ENCODE measurements around the gene SPIRE2.

SPIRE2 gene

DNA sequence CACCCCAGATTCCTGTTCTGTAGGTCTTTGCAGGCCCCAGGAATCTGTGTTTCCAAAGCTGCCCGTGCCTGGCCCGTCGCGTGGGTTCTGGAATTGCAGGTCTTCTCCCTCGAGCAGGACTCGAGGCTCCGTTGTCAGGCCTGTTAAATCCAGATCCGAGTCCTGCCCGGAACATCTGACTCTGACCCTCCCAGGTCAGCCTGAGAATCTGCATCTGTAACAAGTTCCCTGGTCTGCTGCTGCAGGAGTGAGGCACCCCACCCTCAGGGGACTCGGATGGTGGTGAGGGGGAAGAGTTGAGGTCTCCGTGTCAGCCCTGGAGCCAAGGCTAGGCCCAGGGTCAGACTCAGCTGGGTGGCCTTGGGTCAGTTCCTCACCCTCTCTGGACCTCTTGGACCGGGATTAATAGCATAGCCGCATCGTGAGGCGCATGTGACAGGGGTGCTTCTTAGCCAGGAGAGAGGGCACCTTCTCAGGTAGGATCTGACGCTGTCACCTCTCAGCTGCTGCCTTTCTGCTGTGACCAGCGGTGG, 8.8 kb downstream of the SPIRE2 start:
- H3K4me2 ChIP-seq (ENCODE audit: insufficient read depth, low read length) = peak overlapping the region; percentile 61
- H3K9me3 ChIP-seq (ENCODE audit: insufficient read depth, low read length, severe bottlenecking) = no peaks in the 10 kb centered on the region
- ATAC-seq (ENCODE audit: insufficient read depth, low read depth) (no peak), DNase-seq (no peak)
- no peaks in the 10 kb centered on the region for H3K27me3 ChIP-seq (ENCODE audit: insufficient read depth, low read length, poor library complexity)
- peaks cover 18% of the 10 kb centered on the region for H3K4me1 ChIP-seq (ENCODE audit: insufficient read depth, low read length)
- H2AFZ ChIP-seq (ENCODE audit: low read depth, low read length) = peak overlapping the region; percentile 52; the same call in 1 of the 2 replicates
- H3K79me2 ChIP-seq (ENCODE audit: insufficient read depth, low read length) = no peaks in the 10 kb centered on the region
- TF ChIP-seq, protein P1, sequence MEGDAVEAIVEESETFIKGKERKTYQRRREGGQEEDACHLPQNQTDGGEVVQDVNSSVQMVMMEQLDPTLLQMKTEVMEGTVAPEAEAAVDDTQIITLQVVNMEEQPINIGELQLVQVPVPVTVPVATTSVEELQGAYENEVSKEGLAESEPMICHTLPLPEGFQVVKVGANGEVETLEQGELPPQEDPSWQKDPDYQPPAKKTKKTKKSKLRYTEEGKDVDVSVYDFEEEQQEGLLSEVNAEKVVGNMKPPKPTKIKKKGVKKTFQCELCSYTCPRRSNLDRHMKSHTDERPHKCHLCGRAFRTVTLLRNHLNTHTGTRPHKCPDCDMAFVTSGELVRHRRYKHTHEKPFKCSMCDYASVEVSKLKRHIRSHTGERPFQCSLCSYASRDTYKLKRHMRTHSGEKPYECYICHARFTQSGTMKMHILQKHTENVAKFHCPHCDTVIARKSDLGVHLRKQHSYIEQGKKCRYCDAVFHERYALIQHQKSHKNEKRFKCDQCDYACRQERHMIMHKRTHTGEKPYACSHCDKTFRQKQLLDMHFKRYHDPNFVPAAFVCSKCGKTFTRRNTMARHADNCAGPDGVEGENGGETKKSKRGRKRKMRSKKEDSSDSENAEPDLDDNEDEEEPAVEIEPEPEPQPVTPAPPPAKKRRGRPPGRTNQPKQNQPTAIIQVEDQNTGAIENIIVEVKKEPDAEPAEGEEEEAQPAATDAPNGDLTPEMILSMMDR (IDR thresholded peaks at IDR 0.05; ENCODE audit: borderline replicate concordance, extremely low read depth, low read length, poor library complexity, severe bottlenecking) = no peak
- no peak for TF ChIP-seq EZH2 (IDR thresholded peaks at IDR 0.05; ENCODE audit: borderline replicate concordance, low read depth, low read length, severe bottlenecking)
- peak overlapping the region; percentile 25; the same call in 1 of the 2 replicates for H3K9ac ChIP-seq (ENCODE audit: low read depth, low read length)
- H3K27ac ChIP-seq (ENCODE audit: low read length) = no peak overlapping the region
- H3K36me3 ChIP-seq (ENCODE audit: insufficient read depth, low read length) = no peaks in the 10 kb centered on the region
- peaks cover 4% of the 10 kb centered on the region; the same call in 1 of the 2 replicates for H4K20me1 ChIP-seq (ENCODE audit: insufficient read depth, low read length)
- peak overlapping the region in 1 of 2 experiments; percentile 43; a peak in 1 of 4 replicates for H3K4me3 ChIP-seq (ENCODE audit: low read depth in 1 of 2, low read length in 2 of 2)

DNA sequence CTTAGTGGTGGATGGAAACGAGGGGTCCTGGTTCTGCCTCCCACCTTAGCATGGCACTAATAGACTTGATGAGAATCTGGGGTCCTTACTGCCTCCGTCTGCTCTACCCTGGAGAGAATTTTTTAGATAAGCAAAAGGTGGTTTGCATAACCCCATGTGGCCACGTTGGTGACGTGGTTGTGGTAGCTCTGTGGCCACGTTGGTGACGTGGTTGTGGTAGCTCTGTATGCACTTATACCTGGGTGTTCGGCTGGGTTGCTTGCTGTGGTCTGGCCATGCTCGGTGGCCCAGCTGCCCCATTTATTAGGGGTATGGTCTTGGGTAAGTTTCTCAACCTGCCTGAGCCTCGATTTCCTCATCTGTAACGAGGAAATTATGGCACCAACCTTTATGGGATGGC, 13.0 kb downstream of the SPIRE2 start:
- Histone ChIP-seq H3K36me3 (ENCODE audit: insufficient read depth, low read length) (no peaks in the 10 kb centered on the region), H3K9ac (ENCODE audit: low read depth, low read length) (no peak overlapping the region), H3K4me2 (ENCODE audit: insufficient read depth, low read length) (no peak overlapping the region), H3K4me1 (ENCODE audit: insufficient read depth, low read length) (peaks cover 18% of the 10 kb centered on the region), H3K27ac (ENCODE audit: low read length) (no peak overlapping the region), H3K9me3 (ENCODE audit: insufficient read depth, low read length, severe bottlenecking) (no peaks in the 10 kb centered on the region), H4K20me1 (ENCODE audit: insufficient read depth, low read length) (peaks cover 4% of the 10 kb centered on the region), H2AFZ (ENCODE audit: low read depth, low read length) (no peak overlapping the region), H3K4me3 (ENCODE audit: low read depth in 1 of 2, low read length in 2 of 2) (no peak overlapping the region), H3K27me3 (ENCODE audit: insufficient read depth, low read length, poor library complexity) (no peaks in the 10 kb centered on the region), H3K79me2 (ENCODE audit: insufficient read depth, low read length) (no peaks in the 10 kb centered on the region)
- TF ChIP-seq, protein P1 (IDR thresholded peaks at IDR 0.05; ENCODE audit: borderline replicate concordance, extremely low read depth, low read length, poor library complexity, severe bottlenecking) = no peak
- TF ChIP-seq EZH2 (IDR thresholded peaks at IDR 0.05; ENCODE audit: borderline replicate concordance, low read depth, low read length, severe bottlenecking) = no peak
- ATAC-seq (ENCODE audit: insufficient read depth, low read depth) (no peak), DNase-seq (peak; percentile 32)

DNA sequence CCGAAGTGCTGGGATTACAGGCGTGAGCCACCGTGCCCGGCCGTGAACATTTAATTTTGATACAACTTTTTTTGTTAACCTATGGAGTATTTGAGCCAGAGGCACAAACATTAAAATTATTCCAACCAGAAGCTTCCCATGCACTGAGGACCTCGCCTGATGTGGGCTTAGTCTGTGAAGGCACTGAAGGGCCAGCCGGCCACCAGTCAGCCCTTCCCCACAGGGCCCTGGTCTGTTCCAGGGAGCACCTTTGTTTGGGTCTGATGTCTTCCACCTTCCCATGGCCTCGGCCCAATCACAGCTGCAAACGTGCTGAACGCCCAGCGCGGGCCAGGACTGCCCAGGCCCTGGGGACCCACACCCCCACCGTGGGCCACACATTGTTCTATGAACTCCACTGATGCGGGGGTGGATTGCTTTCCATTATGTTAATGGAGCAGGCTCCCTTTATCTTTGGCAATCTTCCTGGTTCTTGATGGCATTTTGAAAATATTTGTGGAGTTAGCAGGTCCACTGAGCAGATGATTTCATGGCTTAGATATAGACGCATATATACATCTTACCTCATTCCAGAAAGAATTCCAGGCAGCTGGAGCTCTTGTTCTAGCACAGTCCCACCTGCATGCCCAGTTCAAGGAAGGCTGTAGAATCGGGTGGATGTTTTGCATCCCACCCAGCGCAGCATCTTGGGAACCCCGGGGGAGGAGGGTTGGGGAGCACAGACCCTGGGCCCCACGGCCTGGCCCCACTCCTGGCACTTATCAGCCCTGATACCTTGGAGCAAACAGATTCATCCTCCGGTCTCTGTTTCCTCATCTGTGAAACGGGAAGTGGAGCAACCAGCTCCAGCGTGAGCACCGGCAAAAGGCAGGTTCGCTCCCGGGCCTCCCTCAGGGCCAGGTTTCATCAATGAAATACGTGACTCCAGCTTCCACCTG, 14.5 kb downstream of the SPIRE2 start:
- Histone ChIP-seq H4K20me1 (ENCODE audit: insufficient read depth, low read length) (peaks cover 4% of the 10 kb centered on the region), H3K9me3 (ENCODE audit: insufficient read depth, low read length, severe bottlenecking) (no peaks in the 10 kb centered on the region), H3K36me3 (ENCODE audit: insufficient read depth, low read length) (no peaks in the 10 kb centered on the region), H3K79me2 (ENCODE audit: insufficient read depth, low read length) (no peaks in the 10 kb centered on the region), H3K27me3 (ENCODE audit: insufficient read depth, low read length, poor library complexity) (no peaks in the 10 kb centered on the region), H3K9ac (ENCODE audit: low read depth, low read length) (no peak overlapping the region), H2AFZ (ENCODE audit: low read depth, low read length) (no peak overlapping the region), H3K27ac (ENCODE audit: low read length) (no peak overlapping the region), H3K4me1 (ENCODE audit: insufficient read depth, low read length) (peaks cover 10% of the 10 kb centered on the region), H3K4me2 (ENCODE audit: insufficient read depth, low read length) (no peak overlapping the region), H3K4me3 (ENCODE audit: low read depth in 1 of 2, low read length in 2 of 2) (no peak overlapping the region)
- ATAC-seq (ENCODE audit: insufficient read depth, low read depth) = no peak
- TF ChIP-seq EZH2 (IDR thresholded peaks at IDR 0.05; ENCODE audit: borderline replicate concordance, low read depth, low read length, severe bottlenecking) = no peak
- TF ChIP-seq, protein P1 (IDR thresholded peaks at IDR 0.05; ENCODE audit: borderline replicate concordance, extremely low read depth, low read length, poor library complexity, severe bottlenecking) = no peak
- no peak for DNase-seq
